Mesendoderm (in vitro differentiated cells): ENCODE data around the gene PI4KA.
"Not testable (repeated sequence)": the region's sequence is repeated elsewhere in the genome, so short reads cannot be mapped to it uniquely, and the experiment has no call there.

Experiments used
- DNase-seq: peaks from one replicate; pipeline ENCODE4 v3.0.0; 2013
- H2AK5ac ChIP-seq: 2 replicates; pipeline ENCODE4 v1.6.1; 2013; ENCODE audit warnings: low read length, inconsistent platforms
- H2BK120ac ChIP-seq: 2 replicates; pipeline ENCODE4 v1.6.1; 2013; ENCODE audit warnings: low read depth, mild to moderate bottlenecking, low read length, moderate library complexity, mixed read lengths
- H2BK15ac ChIP-seq: replicated peaks from 2 replicates; pipeline ENCODE4 v1.6.1; 2013; ENCODE audit warnings: low read depth, mild to moderate bottlenecking, moderate library complexity
- H2BK5ac ChIP-seq: 2 replicates; pipeline ENCODE4 v1.6.1; 2013; ENCODE audit warnings: low read length, inconsistent platforms
- H3K18ac ChIP-seq: 2 replicates; pipeline ENCODE4 v1.6.1; 2013; ENCODE audit warnings: mild to moderate bottlenecking, low read length, mixed read lengths
- H3K23ac ChIP-seq: one replicate; pipeline ENCODE4 v1.6.1; 2013; ENCODE audit warnings: low read length
- H3K27ac ChIP-seq: 2 replicates; pipeline ENCODE4 v1.5.1; 2013; ENCODE audit warnings: low read depth, mild to moderate bottlenecking, inconsistent platforms, low read length, moderate library complexity
- H3K27me3 ChIP-seq: 2 replicates; pipeline ENCODE4 v1.6.1; 2013; ENCODE audit warnings: low read length, control low read depth, mild to moderate bottlenecking, inconsistent platforms; ENCODE audit not compliant: insufficient read depth, poor library complexity
- H3K36me3 ChIP-seq: 2 replicates; pipeline ENCODE4 v1.6.1; 2013; ENCODE audit warnings: low read length, inconsistent platforms; ENCODE audit not compliant: control insufficient read depth, insufficient read depth
- H3K4ac ChIP-seq: one replicate; pipeline ENCODE4 v1.6.1; 2013; ENCODE audit warnings: low read depth, mild to moderate bottlenecking, low read length, moderate library complexity
- H3K4me1 ChIP-seq: 2 replicates; pipeline ENCODE4 v1.6.1; 2013; ENCODE audit warnings: low read depth, low read length, inconsistent platforms; ENCODE audit not compliant: control insufficient read depth
- H3K4me2 ChIP-seq: 2 replicates; pipeline ENCODE4 v1.6.1; 2013; ENCODE audit warnings: low read length
- H3K4me3 ChIP-seq: 2 replicates; pipeline ENCODE4 v1.5.1; 2013; ENCODE audit warnings: mild to moderate bottlenecking, low read length
- H3K56ac ChIP-seq: one replicate; pipeline ENCODE4 v1.6.1; 2013; ENCODE audit warnings: low read length
- H3K79me1 ChIP-seq: 2 replicates; pipeline ENCODE4 v1.6.1; 2013; ENCODE audit warnings: low read length, inconsistent platforms
- H3K79me2 ChIP-seq: 2 replicates; pipeline ENCODE4 v1.6.1; 2013; ENCODE audit warnings: mild to moderate bottlenecking, low read length; ENCODE audit not compliant: control insufficient read depth, insufficient read depth
- H3K9ac ChIP-seq: 2 replicates; pipeline ENCODE4 v1.6.1; 2013; ENCODE audit warnings: low read length, inconsistent platforms
- H4K5ac ChIP-seq: one replicate; pipeline ENCODE4 v1.6.1; 2013; ENCODE audit warnings: low read length
- H4K8ac ChIP-seq: one replicate; pipeline ENCODE4 v1.6.1; 2013; ENCODE audit warnings: low read depth, mild to moderate bottlenecking, control low read depth, low read length, moderate library complexity
- WGBS: extraction: QIAGEN DNeasy Blood & Tissue Kit; methylation state at CpG from one replicate; pipeline ENCODE4 v1.1.7; 2013; ENCODE audit warnings: low lambda C conversion rate, missing lambda C conversion rate; ENCODE audit not compliant: insufficient coverage; ENCODE audit errors: extremely low coverage; 5-methylcytosine and 5-hydroxymethylcytosine counted together

The PI4KA gene

GRCh38 chr22:20903093-20903492, 44.5 kb upstream of the PI4KA start:
- DNase-seq, result no peak
- Histone ChIP-seq H2BK120ac (no peak overlapping the region), H3K4me1 (no peaks in the 10 kb centered on the region), H3K4ac (no peak overlapping the region), H3K79me1 (no peaks in the 10 kb centered on the region), H3K79me2 (no peaks in the 10 kb centered on the region), H3K27ac (no peak overlapping the region), H3K36me3 (no peaks in the 10 kb centered on the region), H3K18ac (no peak overlapping the region), H2BK15ac (no peak overlapping the region), H3K4me3 (no peak overlapping the region), H3K4me2 (no peak overlapping the region), H4K8ac (no peak overlapping the region), H3K56ac (no peak overlapping the region), H4K5ac (no peak overlapping the region), H2AK5ac (no peak overlapping the region), H3K9ac (no peak overlapping the region), H3K23ac (no peak overlapping the region), H2BK5ac (no peak overlapping the region), H3K27me3 (no peaks in the 10 kb centered on the region)
- WGBS, result no CpG with 5 or more reads among the region's 2 CpGs

- H3K56ac ChIP-seq, result not testable (repeated sequence)
Observed at GRCh38 chr22:20901093-20902033, 42.8 kb upstream of the PI4KA start.

GRCh38 chr22:20899827-20900423, 41.3 kb upstream of the PI4KA start:
- no CpG with 5 or more reads among the region's 7 CpGs for WGBS
- no peak overlapping the region for H3K18ac ChIP-seq

More at GRCh38 chr22:20901093-20902033, 42.8 kb upstream of the PI4KA start:
- not testable (repeated sequence) for H3K4me1 ChIP-seq, H3K9ac ChIP-seq, H3K27ac ChIP-seq, H3K36me3 ChIP-seq, H3K79me1 ChIP-seq, H2BK5ac ChIP-seq, H4K5ac ChIP-seq, H2BK15ac ChIP-seq, H3K18ac ChIP-seq, DNase-seq, H3K79me2 ChIP-seq, H3K4me3 ChIP-seq, H3K4ac ChIP-seq, H3K23ac ChIP-seq, H2BK120ac ChIP-seq, H2AK5ac ChIP-seq, H3K27me3 ChIP-seq, H3K4me2 ChIP-seq, H4K8ac ChIP-seq
- no CpG with 5 or more reads among the region's 18 CpGs for WGBS

GRCh38 chr22:20897737-20898136, 39.1 kb upstream of the PI4KA start:
- not testable (repeated sequence) for H3K4me2 ChIP-seq, H3K9ac ChIP-seq, H3K23ac ChIP-seq, H3K27ac ChIP-seq, H4K5ac ChIP-seq, H3K18ac ChIP-seq, H3K79me2 ChIP-seq, H2BK15ac ChIP-seq, DNase-seq, H3K79me1 ChIP-seq, H3K56ac ChIP-seq, H2BK120ac ChIP-seq, H4K8ac ChIP-seq, H3K27me3 ChIP-seq, H3K36me3 ChIP-seq, H3K4me3 ChIP-seq, H2AK5ac ChIP-seq, H3K4ac ChIP-seq, H2BK5ac ChIP-seq, H3K4me1 ChIP-seq
- WGBS, result no CpG with 5 or more reads among the region's 7 CpGs

More at GRCh38 chr22:20899827-20900423, 41.3 kb upstream of the PI4KA start:
- no peak overlapping the region for H4K8ac ChIP-seq
- no peaks in the 10 kb centered on the region for H3K4me1 ChIP-seq
- no peak for DNase-seq
- H2BK5ac ChIP-seq, result no peak overlapping the region
- no peak overlapping the region for H2BK15ac ChIP-seq
- H3K27ac ChIP-seq, result no peak overlapping the region
- no peak overlapping the region for H3K4me3 ChIP-seq
- H3K36me3 ChIP-seq, result no peaks in the 10 kb centered on the region
- H3K9ac ChIP-seq, result no peak overlapping the region
- H2AK5ac ChIP-seq, result no peak overlapping the region
- no peaks in the 10 kb centered on the region for H3K79me2 ChIP-seq
- H3K27me3 ChIP-seq, result no peaks in the 10 kb centered on the region
- H3K56ac ChIP-seq, result no peak overlapping the region
- H3K4me2 ChIP-seq, result no peak overlapping the region
- no peak overlapping the region for H3K4ac ChIP-seq
- H3K23ac ChIP-seq, result no peak overlapping the region
- no peaks in the 10 kb centered on the region for H3K79me1 ChIP-seq
- no peak overlapping the region for H2BK120ac ChIP-seq
- H4K5ac ChIP-seq, result no peak overlapping the region

GRCh38 chr22:20890975-20891374, 32.4 kb upstream of the PI4KA start:
- Histone ChIP-seq H3K79me2 (no peaks in the 10 kb centered on the region), H3K9ac (no peak overlapping the region), H2BK15ac (no peak overlapping the region), H4K8ac (no peak overlapping the region), H2AK5ac (no peak overlapping the region), H2BK120ac (no peak overlapping the region), H3K27ac (no peak overlapping the region), H3K27me3 (no peaks in the 10 kb centered on the region), H3K23ac (no peak overlapping the region), H3K4ac (no peak overlapping the region), H3K79me1 (no peaks in the 10 kb centered on the region), H3K36me3 (no peaks in the 10 kb centered on the region), H2BK5ac (no peak overlapping the region), H3K4me3 (no peak overlapping the region), H3K4me2 (no peak overlapping the region), H3K4me1 (no peaks in the 10 kb centered on the region), H3K18ac (no peak overlapping the region), H3K56ac (no peak overlapping the region), H4K5ac (no peak overlapping the region)
- no CpG with 5 or more reads among the region's 6 CpGs for WGBS
- no peak for DNase-seq
